ENCODE measurements around the gene LRRC3.

The LRRC3 gene

GRCh38 chr21:44499211-44499560 lies 43.9 kb downstream of the LRRC3 start:
- TF ChIP-seq ZNF565 (CRISPR knock-in tag; conservative IDR thresholded peaks at IDR 0.05; ENCODE audit: low read depth) (no peak), TOX (CRISPR knock-in tag; IDR thresholded peaks at IDR 0.05; ENCODE audit: borderline replicate concordance) (no peak), GLIS3 (CRISPR knock-in tag; IDR thresholded peaks at IDR 0.05) (no peak), BACH2 (CRISPR knock-in tag; IDR thresholded peaks at IDR 0.05; ENCODE audit: borderline replicate concordance) (no peak), ZC3H10 (CRISPR knock-in tag; IDR thresholded peaks at IDR 0.05) (no peak), SNAI2 (CRISPR knock-in tag; IDR thresholded peaks at IDR 0.05) (no peak), TCF4 (CRISPR knock-in tag; IDR thresholded peaks at IDR 0.05; ENCODE audit: borderline replicate concordance) (no peak), ESRRG (CRISPR knock-in tag; IDR thresholded peaks at IDR 0.05) (no peak), ARNTL (CRISPR knock-in tag; IDR thresholded peaks at IDR 0.05; ENCODE audit: borderline replicate concordance, low read depth) (no peak), PPARA (CRISPR knock-in tag; IDR thresholded peaks at IDR 0.05; ENCODE audit: borderline replicate concordance) (no peak), POU6F1 (CRISPR knock-in tag; IDR thresholded peaks at IDR 0.05; ENCODE audit: borderline replicate concordance, low read depth) (no peak), ZFP30 (CRISPR knock-in tag; IDR thresholded peaks at IDR 0.05) (no peak)
- no peak for ATAC-seq

- TF ChIP-seq ESRRG (CRISPR knock-in tag; IDR thresholded peaks at IDR 0.05) (no peak), TCF4 (CRISPR knock-in tag; IDR thresholded peaks at IDR 0.05; ENCODE audit: borderline replicate concordance) (no peak), CSRNP3 (CRISPR knock-in tag; IDR thresholded peaks at IDR 0.05) (no peak), RARB (CRISPR knock-in tag; IDR thresholded peaks at IDR 0.05) (no peak), ZNF8 (CRISPR knock-in tag; IDR thresholded peaks at IDR 0.05) (no peak), OSR1 (CRISPR knock-in tag; IDR thresholded peaks at IDR 0.05) (no peak), CREB5 (CRISPR knock-in tag; IDR thresholded peaks at IDR 0.05; ENCODE audit: low read depth) (no peak), ZNF70 (CRISPR knock-in tag; IDR thresholded peaks at IDR 0.05) (no peak), TSHZ2 (CRISPR knock-in tag; IDR thresholded peaks at IDR 0.05) (no peak), ZFP30 (CRISPR knock-in tag; IDR thresholded peaks at IDR 0.05) (no peak)
- no peak for ATAC-seq
Measured at GRCh38 chr21:44499631-44500030, 44.3 kb downstream of the LRRC3 start.

GRCh38 chr21:44500111-44500510 lies 44.8 kb downstream of the LRRC3 start:
- no peak for ATAC-seq
- no peak for TF ChIP-seq ZFP3 (CRISPR knock-in tag; IDR thresholded peaks at IDR 0.05)
- no peak for TF ChIP-seq ZNF8 (CRISPR knock-in tag; IDR thresholded peaks at IDR 0.05)
- TF ChIP-seq ZNF70 (CRISPR knock-in tag; IDR thresholded peaks at IDR 0.05), result no peak
- TF ChIP-seq ZC3H10 (CRISPR knock-in tag; IDR thresholded peaks at IDR 0.05), result no peak
- no peak for TF ChIP-seq CSRNP3 (CRISPR knock-in tag; IDR thresholded peaks at IDR 0.05)
- TF ChIP-seq TOX (CRISPR knock-in tag; IDR thresholded peaks at IDR 0.05; ENCODE audit: borderline replicate concordance), result no peak
- TF ChIP-seq OSR1 (CRISPR knock-in tag; IDR thresholded peaks at IDR 0.05), result no peak
- no peak for TF ChIP-seq BACH2 (CRISPR knock-in tag; IDR thresholded peaks at IDR 0.05; ENCODE audit: borderline replicate concordance)
- TF ChIP-seq CSDC2 (CRISPR knock-in tag; IDR thresholded peaks at IDR 0.05), result no peak
- no peak for TF ChIP-seq ESRRG (CRISPR knock-in tag; IDR thresholded peaks at IDR 0.05)
- no peak for TF ChIP-seq TSHZ2 (CRISPR knock-in tag; IDR thresholded peaks at IDR 0.05)
- no peak for TF ChIP-seq RARB (CRISPR knock-in tag; IDR thresholded peaks at IDR 0.05)
- TF ChIP-seq CREB5 (CRISPR knock-in tag; IDR thresholded peaks at IDR 0.05; ENCODE audit: low read depth), result no peak
- no peak for TF ChIP-seq PPARA (CRISPR knock-in tag; IDR thresholded peaks at IDR 0.05; ENCODE audit: borderline replicate concordance)
- no peak for TF ChIP-seq PATZ1 (CRISPR knock-in tag; IDR thresholded peaks at IDR 0.05; ENCODE audit: borderline replicate concordance)
- TF ChIP-seq ARNTL (CRISPR knock-in tag; IDR thresholded peaks at IDR 0.05; ENCODE audit: borderline replicate concordance, low read depth), result no peak
- no peak for TF ChIP-seq GLIS3 (CRISPR knock-in tag; IDR thresholded peaks at IDR 0.05)
